B cell (primary cell): ENCODE results near the gene ARHGEF9. TPM values are rescaled to one million over a fixed set of nuclear protein-coding genes. Genes with fewer than 3 reads are reported as not detected.

Experiments
- ATAC-seq: fragments of 200-7000 bp; cut with Tn5 transposase; one replicate; pipeline ENCODE4 v1.10.0; 2021; ENCODE audit warnings: low read depth, mild to moderate bottlenecking, moderate number of reproducible peaks, moderate library complexity
- CTCF ChIA-PET: fragments of 350-600 bp; sonication (Branson Sonifier 250); formaldehyde crosslinking; loops from one replicate; lab custom pipeline; 2021; ENCODE audit warnings: antibody characterized with exemption, inconsistent platforms; lab: Charles Lee
- POLR2A ChIA-PET: fragments of 350-600 bp; sonication (Branson Sonifier 250); formaldehyde crosslinking; loops from one replicate; lab custom pipeline; 2021; ENCODE audit warnings: antibody characterized with exemption; lab: Charles Lee
- DNase-seq: peaks from one replicate; pipeline ENCODE4 v3.0.0; 2013
- H2AFZ ChIP-seq: 2 replicates; pipeline ENCODE4 v1.6.1; 2012; ENCODE audit warnings: mild to moderate bottlenecking, low read depth, low read length; ENCODE audit not compliant: insufficient read depth, poor library complexity, severe bottlenecking
- H3K27ac ChIP-seq, 2 donors: 1 replicate in 1 of 2; 2 replicates in 1 of 2; pipeline ENCODE4 v1.5.1; 2012 to 2013; ENCODE audit warnings: low read length in 2 of 2, mild to moderate bottlenecking in 2 of 2, moderate library complexity in 1 of 2
- H3K27me3 ChIP-seq, 4 experiments: fragments of 200-600 bp in 1 of 4; sonication (generic) in 1 of 4; replicated peaks in 1 of 4; 1 replicate in 2 of 4; 2 replicates in 2 of 4; pipeline versions ENCODE4 v1.6.1 to v1.7.0; 2013 to 2016; ENCODE audit warnings: low read length in 3 of 4, mild to moderate bottlenecking in 2 of 4, mixed read lengths in 1 of 4, moderate library complexity in 1 of 4; ENCODE audit not compliant: insufficient read depth in 4 of 4, control insufficient read depth in 3 of 4; ENCODE audit errors: control extremely low read depth in 1 of 4
- H3K36me3 ChIP-seq, 2 experiments: replicated peaks in 1 of 2; 1 replicate in 1 of 2; 2 replicates in 1 of 2; pipeline versions ENCODE4 v1.6.1 to v1.7.1; 2013; ENCODE audit warnings: low read length in 1 of 2; ENCODE audit not compliant: insufficient read depth in 2 of 2, control insufficient read depth in 1 of 2; ENCODE audit errors: control extremely low read depth in 1 of 2, extremely low read depth in 1 of 2
- H3K4me1 ChIP-seq, 2 donors: fragments of 200-600 bp in 1 of 2; sonication (generic) in 1 of 2; 1 replicate in 1 of 2; 2 replicates in 1 of 2; pipeline versions ENCODE4 v1.5.1 to v1.6.1; 2013 to 2017; ENCODE audit warnings: low read length in 2 of 2; ENCODE audit not compliant: control insufficient read depth in 2 of 2, insufficient read depth in 2 of 2
- H3K4me2 ChIP-seq: replicated peaks from 2 replicates; pipeline ENCODE3; 2012; ENCODE audit warnings: mild to moderate bottlenecking, low read depth, low read length; ENCODE audit not compliant: poor library complexity, severe bottlenecking
- H3K4me3 ChIP-seq, 5 experiments: fragments of 200-600 bp in 1 of 5; sonication (generic) in 1 of 5; 1 replicate in 3 of 5; 2 replicates in 2 of 5; pipeline versions ENCODE4 v1.5.1 to v1.7.0; 2011 to 2016; ENCODE audit warnings: low read length in 4 of 5, mild to moderate bottlenecking in 4 of 5, low read depth in 2 of 5, control low read depth in 1 of 5, moderate library complexity in 1 of 5; ENCODE audit not compliant: insufficient read depth in 1 of 5; ENCODE audit errors: control extremely low read depth in 1 of 5, extremely low read depth in 1 of 5
- H3K79me2 ChIP-seq: fragments of 200-600 bp; sonication (generic); one replicate; pipeline ENCODE4 v1.6.0; 2016; ENCODE audit warnings: low read length; ENCODE audit not compliant: control insufficient read depth, insufficient read depth
- H3K9ac ChIP-seq: fragments of 200-600 bp; sonication (generic); 2 replicates; pipeline ENCODE4 v1.6.1; 2017; ENCODE audit warnings: mild to moderate bottlenecking, low read length, moderate library complexity
- H3K9me3 ChIP-seq, 3 donors: one replicate each; pipeline versions ENCODE4 v1.6.1 to v1.7.1; 2013; ENCODE audit warnings: low read length in 2 of 3; ENCODE audit not compliant: control insufficient read depth in 2 of 3, insufficient read depth in 1 of 3; ENCODE audit errors: control extremely low read depth in 1 of 3
- H4K20me1 ChIP-seq: 2 replicates; pipeline ENCODE4 v1.6.0; 2012; ENCODE audit warnings: mild to moderate bottlenecking, low read length; ENCODE audit not compliant: insufficient read depth, control insufficient read depth, poor library complexity, severe bottlenecking
- H3K27ac Mint-ChIP-seq: one replicate; pipeline ENCODE4 v1.8.0; 2021; ENCODE audit warnings: mixed read lengths
- H3K27me3 Mint-ChIP-seq: one replicate; pipeline ENCODE4 v1.8.0; 2021; ENCODE audit warnings: mixed read lengths
- H3K4me1 Mint-ChIP-seq: one replicate; pipeline ENCODE4 v1.8.0; 2021; ENCODE audit warnings: mixed read lengths
- H3K4me3 Mint-ChIP-seq: one replicate; pipeline ENCODE4 v1.8.0; 2021; ENCODE audit warnings: mixed read lengths
- H3K9me3 Mint-ChIP-seq: one replicate; pipeline ENCODE4 v1.8.0; 2022; ENCODE audit warnings: mixed read lengths; ENCODE audit not compliant: insufficient read depth
- CTCF ChIP-seq: fragments of 200-600 bp; IDR thresholded peaks from one replicate; pipeline ENCODE4 v1.8.0; 2022; ENCODE audit warnings: antibody characterized with exemption, mild to moderate bottlenecking
- EZH2 ChIP-seq: IDR thresholded peaks from 2 replicates; pipeline ENCODE4 v1.6.1; 2012; ENCODE audit warnings: borderline replicate concordance, low read depth, mild to moderate bottlenecking, moderate library complexity, low read length; ENCODE audit not compliant: insufficient read depth, poor library complexity, severe bottlenecking
- WGBS: methylation state at CpG from one replicate; pipeline ENCODE4 v1.1.5; 2013; ENCODE audit warnings: missing lambda C conversion rate; ENCODE audit not compliant: insufficient coverage; 5-methylcytosine and 5-hydroxymethylcytosine counted together
- intact Hi-C: fragments of 100-400 bp; cut with micrococcal nuclease; formaldehyde crosslinking; loops from one replicate; pipeline ENCODE4 v1.10.0; 2022
- polyA plus RNA-seq: library from polyadenylated mRNA; depleted of rRNA; stranded (reverse); fragments of >200 nt; gene quantifications from 2 replicates; pipeline ENCODE4 v1.2.3, GENCODE V29; 2012
- total RNA-seq, 2 donors: library from RNA; stranded (reverse); fragments of 120-200 nt in 1 of 2; gene quantifications; 1 replicate in 1 of 2; 2 replicates in 1 of 2; pipeline versions ENCODE4 v1.2.3 to v1.2.4, GENCODE V29; 2013 to 2022

Gene ARHGEF9
- total and polyA plus RNA-seq, 2 donors (not counting 1 experiment from before 2014, with no cell fraction given), result 10.1 to 29.3 TPM

- CTCF ChIA-PET, result no interaction called here
- Histone ChIP-seq H3K4me1 (peaks cover 0 to 11% of the 10 kb centered on the region in 2 donors), H3K9ac (no peak overlapping the region), H3K27me3 (no peaks in the 10 kb centered on the region), H3K79me2 (no peaks in the 10 kb centered on the region), H3K4me3 (no peak overlapping the region), H4K20me1 (no peaks in the 10 kb centered on the region), H3K4me2 (no peak overlapping the region), H3K9me3 (no peaks in the 10 kb centered on the region), H2AFZ (no peak overlapping the region), H3K36me3 (no peaks in the 10 kb centered on the region), H3K27ac (no peak overlapping the region)
- TF ChIP-seq CTCF, result no peak
- no peak for TF ChIP-seq EZH2
- POLR2A ChIA-PET, result no interaction called here
- no peaks in the 10 kb centered on the region for H3K9me3 Mint-ChIP-seq
- no peak overlapping the region for H3K27ac Mint-ChIP-seq
- peaks cover 2% of the 10 kb centered on the region for H3K27me3 Mint-ChIP-seq
- no peak overlapping the region for H3K4me3 Mint-ChIP-seq
- ATAC-seq (no peak), DNase-seq (no peak)
- intact Hi-C loops, result no loop called here
- WGBS, result no CpG with 5 or more reads among the region's 4 CpGs
- peaks cover 7% of the 10 kb centered on the region for H3K4me1 Mint-ChIP-seq
Observed at GRCh38 chrX:63765712-63766111, 19.3 kb downstream of the ARHGEF9 start.

DNA sequence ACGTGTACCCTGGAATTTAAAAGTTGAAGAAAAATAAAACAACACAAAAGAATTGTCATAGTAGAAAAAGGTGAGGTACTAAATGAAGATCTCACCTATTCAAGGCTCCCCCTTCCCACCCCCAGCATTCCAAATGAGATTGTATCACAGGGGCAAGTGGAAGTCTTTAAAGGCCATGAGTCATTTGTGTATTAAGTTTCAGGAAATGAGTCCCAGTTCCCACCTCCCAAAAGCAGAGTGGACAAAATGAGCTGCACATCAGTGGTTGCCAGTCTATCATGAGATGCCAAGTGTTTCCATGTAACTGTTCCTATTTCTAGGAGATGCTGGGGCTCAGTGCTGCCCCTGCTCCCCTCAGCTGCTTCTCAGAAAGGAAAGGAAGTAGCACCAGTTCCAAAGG lies 20.1 kb downstream of the ARHGEF9 start:
- intact Hi-C loops, result no loop called here
- H3K27ac Mint-ChIP-seq, result no peak overlapping the region
- POLR2A ChIA-PET, result no interaction called here

More for the DNA sequence above, 20.1 kb downstream of the ARHGEF9 start:
- TF ChIP-seq CTCF, result no peak
- no peak for TF ChIP-seq EZH2
- ATAC-seq (no peak), DNase-seq (no peak)
- no peaks in the 10 kb centered on the region for H3K27me3 Mint-ChIP-seq
- H3K79me2 ChIP-seq, result no peaks in the 10 kb centered on the region
- no peak overlapping the region for H3K4me3 Mint-ChIP-seq
- H3K4me2 ChIP-seq, result no peak overlapping the region
- H3K4me1 Mint-ChIP-seq, result peaks cover 7% of the 10 kb centered on the region
- no peaks in the 10 kb centered on the region for H3K27me3 ChIP-seq
- WGBS, result no CpG with 5 or more reads among the region's 1 CpG
- no peaks in the 10 kb centered on the region for H3K9me3 Mint-ChIP-seq
- H4K20me1 ChIP-seq, result no peaks in the 10 kb centered on the region
- CTCF ChIA-PET, result no interaction called here
- H3K9me3 ChIP-seq, result no peaks in the 10 kb centered on the region
- H3K4me1 ChIP-seq, result peaks cover 0 to 11% of the 10 kb centered on the region in 2 donors
- no peak overlapping the region for H3K4me3 ChIP-seq
- no peak overlapping the region for H3K27ac ChIP-seq
- H2AFZ ChIP-seq, result no peak overlapping the region
- H3K36me3 ChIP-seq, result no peaks in the 10 kb centered on the region
- no peak overlapping the region for H3K9ac ChIP-seq
